Stimulated activated CD4-positive, alpha-beta T cell treated with anti-CD3 and anti-CD28 coated beads, Interleukin-15, amount 100 ng/mL, for 1 hour (primary cell): ENCODE data around the gene DDX4.

ENCODE experiments used
- DNase-seq, 2 donors: peaks; one replicate each; pipeline ENCODE4 v3.0.0-alpha.2; 2020; ENCODE audit warnings: low read depth in 1 of 2, low spot score in 1 of 2

The DDX4 gene

DNA sequence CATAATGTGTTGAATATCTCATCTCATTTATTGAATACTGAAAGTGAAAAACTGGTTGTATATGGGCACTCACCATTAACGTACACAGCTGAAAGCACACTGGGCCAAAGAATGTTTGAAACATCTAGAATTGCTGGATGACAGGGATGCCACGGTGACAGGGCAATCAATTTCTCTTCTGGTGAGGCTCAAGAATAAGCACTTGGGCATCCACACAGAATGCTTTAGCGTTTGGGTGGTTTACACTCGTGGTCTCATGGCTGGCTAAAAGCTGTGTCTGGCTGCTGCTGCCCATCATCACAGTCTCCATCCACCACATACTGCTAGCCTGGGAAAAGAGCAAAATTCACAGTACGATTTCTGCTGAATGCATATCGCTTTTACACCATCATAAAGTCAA is 82.6 kb downstream of the DDX4 start:
- no peak for DNase-seq

DNA sequence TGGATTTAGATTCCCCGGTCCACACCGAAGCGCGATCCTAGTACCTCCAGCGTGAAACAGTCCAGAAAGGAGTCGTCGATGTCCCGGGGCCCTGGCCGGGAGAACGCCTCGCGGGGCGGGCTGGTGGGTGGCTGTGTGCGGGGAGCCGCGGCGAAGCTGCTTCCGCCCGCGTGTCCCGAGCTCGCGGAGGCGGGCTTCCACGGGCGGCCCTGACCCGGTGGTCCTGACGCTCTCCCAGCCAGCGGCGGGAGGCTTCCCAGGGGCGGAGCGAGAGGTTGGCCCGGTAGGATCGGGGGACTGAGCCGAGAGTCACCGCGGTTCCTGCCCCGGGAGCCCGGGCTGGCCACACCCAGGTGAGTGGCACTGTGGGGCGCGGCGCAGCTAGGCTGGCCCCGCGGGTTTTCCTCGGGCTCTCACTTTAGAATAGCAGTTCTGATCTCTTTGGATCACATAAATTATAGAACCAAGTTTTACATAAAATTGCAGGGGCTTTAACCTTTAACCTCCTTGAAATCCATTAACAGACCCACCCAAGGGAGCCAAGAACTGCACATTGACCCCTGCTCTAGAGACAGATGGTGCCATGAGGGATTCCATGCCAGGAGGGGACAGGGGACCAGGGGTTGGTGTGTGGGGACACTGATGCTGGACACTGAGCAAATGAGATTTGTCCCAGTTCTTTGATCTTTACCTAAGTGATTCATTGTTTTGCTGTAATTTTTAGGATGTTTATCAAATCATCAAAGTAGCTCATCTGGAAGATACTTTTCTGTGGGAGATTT is 84.1 kb downstream of the DDX4 start:
- no peak for DNase-seq

DNA sequence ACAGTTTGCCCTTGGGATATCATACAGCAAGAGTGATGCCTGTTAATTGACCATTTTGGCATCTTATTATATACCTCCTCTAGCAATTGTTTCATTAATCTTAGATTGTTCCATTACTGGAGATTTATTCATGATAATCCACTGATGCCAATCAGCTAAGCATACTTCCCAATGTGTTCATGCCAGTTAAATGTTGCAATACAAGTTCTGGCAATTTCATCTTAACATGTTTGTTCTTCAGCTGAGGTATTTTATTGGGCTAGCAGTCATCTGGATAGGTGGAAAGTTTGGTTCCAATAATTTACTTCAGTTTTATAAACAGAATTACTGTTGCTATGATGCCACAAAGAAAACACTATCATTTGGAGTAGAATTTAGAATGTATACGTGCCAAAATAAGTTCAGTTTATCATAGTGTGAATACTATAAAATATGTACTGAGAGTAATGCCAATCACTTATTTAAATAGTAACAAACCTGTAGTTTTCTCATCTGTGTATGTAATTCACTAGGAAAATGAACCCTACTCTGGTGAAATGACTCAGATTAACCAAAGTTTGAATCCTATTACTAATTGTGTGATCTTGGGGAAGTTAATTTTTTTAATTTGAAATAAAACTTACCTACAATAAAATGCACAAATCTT is 85.4 kb downstream of the DDX4 start:
- DNase-seq = no peak

DNA sequence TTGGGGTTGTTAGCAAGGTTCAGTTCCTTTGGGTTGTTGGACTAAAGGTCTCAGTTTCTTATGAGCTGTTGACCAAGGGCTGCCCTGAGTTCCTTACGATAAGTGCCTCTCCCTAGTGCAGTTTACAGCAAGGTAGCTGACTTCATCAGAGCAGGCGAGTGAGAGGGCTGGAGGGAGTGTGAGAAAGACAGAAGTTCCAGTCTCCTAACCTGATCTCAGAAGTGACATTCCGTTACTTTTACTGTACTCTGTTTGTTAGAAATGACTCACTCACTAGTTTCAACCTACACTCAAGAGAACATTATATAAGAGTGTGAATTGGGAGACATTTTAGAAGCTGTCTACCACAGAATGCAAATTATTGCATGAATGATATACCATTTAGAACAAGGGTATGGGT is 92.1 kb downstream of the DDX4 start:
- no peak for DNase-seq

DNA sequence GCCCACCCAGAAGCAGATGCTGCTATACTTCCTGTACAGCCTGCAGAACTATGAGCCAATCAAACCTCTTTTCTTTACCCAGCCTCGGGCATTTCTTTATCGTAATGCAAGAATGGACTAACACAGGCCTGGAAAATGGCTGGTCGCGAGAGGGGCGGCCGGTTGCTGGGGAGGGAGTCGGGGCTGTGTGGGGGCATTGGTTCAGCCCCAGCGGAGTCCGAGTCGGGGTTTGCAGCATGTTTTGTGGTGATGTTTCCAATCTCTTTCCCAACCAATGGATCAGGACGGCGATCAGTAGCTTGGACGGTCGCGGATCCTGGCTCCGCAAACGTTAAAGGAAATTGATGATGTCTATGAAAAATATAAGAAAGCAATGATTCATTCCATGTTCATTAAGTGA is 94.6 kb downstream of the DDX4 start:
- no peak for DNase-seq

DNA sequence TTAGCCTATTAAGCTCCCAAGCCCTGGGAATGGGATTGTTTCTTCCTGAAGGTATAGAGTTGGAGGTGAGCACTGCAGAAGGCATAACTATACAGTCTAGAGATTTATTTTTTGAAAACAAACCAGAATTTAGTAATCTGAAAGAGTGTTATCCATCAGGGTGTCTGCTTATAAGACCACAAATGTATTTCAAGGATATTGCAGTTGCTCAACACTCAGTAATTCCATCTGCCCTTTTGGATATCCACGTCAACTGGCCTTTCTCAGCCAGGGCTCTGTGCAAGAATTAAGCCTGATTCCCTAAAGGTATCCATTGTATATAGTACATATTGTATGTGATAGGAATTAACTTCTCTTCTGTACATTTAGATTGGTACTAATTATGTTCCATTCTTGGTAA is 98.3 kb downstream of the DDX4 start:
- no peak for DNase-seq

DNA sequence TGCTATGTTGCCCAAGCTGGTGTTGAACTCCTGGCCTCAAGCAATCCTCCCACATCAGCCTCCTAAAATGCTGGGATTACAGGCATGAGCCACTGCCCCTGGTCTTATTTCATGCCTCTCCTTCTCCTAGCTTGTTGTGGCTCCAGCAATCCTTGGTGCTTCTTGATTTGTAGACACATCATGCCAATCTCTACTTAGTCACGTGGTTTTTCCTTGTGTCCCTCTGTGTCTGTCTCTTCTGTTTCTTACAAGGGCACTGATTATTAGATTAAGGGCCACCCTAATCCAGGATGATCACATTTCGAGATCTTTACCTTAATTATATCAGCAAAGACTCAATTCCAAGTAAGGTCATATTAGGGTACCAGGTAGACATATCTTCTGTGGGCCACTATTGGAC is 104.1 kb downstream of the DDX4 start:
- DNase-seq = no peak

DNA sequence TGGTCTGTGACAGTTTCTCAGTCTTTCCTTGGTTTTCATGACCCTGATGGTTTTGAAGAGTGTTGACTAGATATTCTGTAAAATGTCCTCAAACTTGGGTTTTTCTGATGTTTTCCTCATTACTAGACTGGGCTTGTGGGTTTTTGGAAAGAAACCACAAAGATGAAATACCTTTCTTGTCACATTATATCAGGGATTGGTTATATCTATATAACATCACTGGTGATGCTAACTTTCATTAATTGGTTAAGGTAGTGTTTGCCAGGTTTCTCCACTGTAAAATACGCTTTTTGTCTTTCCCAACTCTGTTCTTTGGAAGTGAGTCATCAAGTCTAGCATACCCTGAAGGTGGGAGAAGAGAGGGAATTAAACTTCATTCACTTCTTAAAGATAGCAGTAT is 110.0 kb downstream of the DDX4 start:
- DNase-seq = no peak

DNA sequence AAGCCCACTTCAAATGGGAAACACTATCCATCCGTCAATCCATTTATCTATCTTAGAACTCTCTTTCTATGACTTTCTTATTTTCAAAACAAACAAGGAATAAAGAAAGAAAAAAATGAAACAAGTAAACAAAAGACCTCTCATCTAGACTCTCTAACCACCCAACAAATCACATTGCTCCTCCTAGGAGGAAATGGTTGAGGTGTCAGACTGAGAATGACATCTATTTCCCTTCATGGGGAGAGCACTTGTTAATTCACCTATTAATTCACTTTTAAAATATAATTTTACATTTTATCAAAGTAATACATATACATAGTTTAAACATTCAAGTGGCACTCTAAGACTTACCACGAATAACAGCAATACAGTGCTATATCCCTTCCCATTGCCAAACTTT is 110.9 kb downstream of the DDX4 start:
- no peak for DNase-seq

DNA sequence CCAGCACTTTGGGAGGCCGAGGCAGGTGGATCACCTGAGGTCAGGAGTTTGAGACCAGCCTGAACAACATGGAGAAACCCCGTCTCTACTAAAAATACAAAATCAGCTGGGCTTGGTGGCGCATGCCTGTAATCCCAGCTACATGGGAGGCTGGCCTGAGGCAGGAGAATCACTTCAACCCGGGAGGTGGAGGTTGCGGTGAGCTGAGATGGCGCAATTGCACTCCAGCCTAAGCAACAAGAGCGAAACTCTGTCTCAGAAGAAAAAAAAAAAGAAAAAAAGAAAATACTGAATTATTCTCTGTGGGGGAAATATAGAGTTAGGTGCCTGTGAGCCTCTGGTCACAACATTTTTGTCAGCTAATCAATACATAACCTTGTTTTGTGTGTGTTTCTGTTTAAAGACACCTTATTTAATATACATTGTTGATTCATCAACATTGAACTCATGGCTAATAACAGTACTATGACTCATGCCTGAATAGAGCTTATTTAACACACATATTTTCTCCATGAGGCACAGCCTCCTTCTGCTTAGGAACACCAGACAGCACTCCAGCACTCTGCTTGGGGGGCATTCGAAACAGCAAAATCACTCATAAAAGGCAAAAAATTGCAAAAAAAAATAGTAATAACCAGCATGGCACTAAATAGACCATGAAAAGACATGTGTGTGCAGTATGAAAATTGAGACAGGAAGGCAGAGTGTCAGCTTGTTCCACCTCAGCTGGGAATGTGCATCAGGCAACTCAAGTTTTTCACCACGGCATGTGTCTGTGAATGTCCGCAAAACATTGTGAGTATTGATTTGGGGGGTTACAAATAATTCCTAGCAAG is 113.2 kb downstream of the DDX4 start, which contains the start of gene IL31RA:
TSS of gene IL31RA (plus strand) at position 519 of the 836 bp plus-strand sequence. CDS start at position 733, 214 bp downstream.
- DNase-seq = no peak

DNA sequence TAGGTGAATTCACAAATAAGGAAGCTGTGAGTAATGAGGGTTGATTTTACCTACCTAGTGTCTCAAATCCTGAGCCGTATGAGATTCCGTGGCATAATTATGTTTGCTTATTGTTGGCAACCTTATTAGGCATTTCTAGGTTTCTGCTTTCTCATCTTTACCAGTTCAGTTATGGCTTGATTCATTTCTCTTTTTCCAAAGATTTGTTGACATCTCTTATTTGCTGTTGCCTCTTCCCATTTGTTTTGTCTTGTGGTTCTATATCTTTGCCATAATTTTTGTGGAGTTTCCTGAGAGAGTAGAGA is 113.8 kb downstream of the DDX4 start:
- no peak for DNase-seq

DNA sequence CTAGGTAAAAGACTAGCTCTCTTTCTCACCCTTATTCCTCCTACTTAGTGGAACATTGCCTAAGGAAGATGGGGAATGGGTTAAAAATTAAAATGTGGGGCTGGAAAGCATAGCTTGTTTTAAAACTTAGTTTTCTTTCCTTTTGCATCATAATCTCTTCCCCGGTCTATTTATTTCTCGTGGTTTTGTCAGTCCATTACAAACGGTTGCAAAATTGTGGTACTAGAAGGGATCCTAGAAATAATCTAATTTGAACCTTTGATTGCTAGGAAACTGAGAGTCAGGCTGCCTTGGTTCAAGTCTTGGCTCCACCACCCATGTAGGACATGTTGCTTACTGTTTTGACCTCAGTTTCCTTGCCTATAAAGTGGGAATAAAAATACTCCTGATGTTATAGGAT is 114.6 kb downstream of the DDX4 start:
- DNase-seq = no peak

DNA sequence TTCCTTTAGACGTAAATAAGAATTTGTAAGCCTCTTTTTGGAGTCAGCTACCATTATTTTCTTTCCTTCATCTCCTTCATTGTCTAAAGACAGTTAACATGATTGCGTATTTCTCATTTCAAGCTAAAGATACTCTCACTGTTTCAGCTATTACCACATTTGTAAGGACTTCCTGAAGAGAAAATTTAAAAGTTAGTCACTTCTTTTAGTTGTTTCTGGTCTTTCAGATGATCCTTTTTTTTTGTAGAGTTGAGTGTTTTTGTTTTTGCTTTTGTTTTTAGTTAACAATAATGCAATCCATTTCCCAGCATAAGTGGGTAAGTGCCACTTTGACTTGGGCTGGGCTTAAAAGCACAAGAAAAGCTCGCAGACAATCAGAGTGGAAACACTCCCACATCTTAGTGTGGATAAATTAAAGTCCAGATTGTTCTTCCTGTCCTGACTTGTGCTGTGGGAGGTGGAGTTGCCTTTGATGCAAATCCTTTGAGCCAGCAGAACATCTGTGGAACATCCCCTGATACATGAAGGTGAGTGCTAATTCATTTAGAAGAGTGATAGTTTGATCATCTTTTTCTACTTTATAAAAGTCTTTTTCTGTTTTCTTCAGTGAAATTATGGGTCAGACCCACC is 115.3 kb downstream of the DDX4 start:
- no peak for DNase-seq

DNA sequence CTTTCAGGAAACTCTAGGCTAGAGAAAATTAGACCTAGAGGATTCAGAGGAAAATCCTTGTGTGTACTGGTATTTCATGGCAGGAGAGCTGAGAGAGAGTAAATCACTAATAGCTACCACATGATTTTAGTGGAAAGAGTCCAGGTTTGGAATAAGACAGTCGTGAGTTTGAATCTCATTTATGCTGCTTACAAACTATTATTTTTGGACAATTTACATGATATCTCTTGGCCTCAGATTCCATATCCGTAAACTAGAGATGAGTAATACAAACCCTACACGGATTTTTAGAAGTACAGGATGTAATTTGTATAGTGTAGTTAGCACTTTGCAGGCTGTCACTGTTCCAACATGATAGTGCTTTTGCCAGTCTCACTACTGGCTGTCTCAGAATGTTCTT is 116.0 kb downstream of the DDX4 start:
- no peak for DNase-seq

DNA sequence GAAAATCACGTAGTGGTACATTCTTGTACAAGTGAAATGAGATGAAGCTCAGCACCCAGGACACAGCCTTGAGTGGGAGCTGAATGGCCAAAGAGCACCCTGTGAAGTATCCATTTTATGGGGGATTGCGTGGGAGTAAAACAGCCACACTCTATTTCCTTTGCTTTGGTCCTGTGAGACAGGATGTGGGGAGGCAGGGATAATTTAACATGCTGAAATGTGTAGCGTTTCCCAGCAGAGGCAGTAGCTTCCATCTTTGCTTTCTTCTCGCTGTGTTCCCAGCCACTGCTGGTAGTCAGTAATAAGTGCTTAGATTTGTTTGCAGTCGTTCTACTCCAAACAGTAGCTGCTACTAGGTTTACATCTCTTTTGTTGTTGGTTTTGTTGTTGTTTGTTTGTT is 117.6 kb downstream of the DDX4 start:
- no peak for DNase-seq

DNA sequence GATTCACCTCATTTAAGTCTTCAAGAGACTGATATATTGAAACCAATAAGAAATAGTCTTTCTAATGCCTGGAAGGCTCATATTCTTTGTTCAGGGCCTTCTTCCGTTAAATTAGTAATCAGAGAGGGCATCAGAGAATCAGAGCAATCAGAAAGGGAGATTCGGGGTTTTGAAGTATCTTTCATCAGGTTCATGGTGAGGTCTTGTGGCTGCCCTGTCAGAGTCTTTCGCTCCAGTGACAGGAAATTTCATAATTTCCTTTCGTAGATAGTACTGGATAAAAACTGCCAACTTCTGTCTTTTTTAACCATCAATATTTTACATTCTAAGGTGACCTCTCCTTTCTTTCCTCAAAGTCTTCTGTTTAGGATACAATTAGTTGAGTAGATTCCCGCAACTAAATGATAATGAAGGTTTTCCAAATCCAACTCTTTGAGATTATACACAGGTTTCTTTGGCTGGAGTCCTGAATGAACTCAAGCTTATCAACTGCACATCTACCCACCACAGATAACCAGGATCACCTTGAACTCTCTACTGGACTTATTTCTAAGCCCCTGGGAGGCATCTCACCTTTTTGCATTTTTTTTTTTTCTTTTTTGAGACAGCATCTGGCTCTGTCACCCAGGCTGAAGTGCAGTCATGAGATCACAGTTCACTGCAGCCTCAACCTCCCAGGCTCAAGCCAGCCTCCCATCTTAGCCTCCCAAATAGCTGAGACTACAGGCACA is 118.8 kb downstream of the DDX4 start:
- DNase-seq = no peak

DNA sequence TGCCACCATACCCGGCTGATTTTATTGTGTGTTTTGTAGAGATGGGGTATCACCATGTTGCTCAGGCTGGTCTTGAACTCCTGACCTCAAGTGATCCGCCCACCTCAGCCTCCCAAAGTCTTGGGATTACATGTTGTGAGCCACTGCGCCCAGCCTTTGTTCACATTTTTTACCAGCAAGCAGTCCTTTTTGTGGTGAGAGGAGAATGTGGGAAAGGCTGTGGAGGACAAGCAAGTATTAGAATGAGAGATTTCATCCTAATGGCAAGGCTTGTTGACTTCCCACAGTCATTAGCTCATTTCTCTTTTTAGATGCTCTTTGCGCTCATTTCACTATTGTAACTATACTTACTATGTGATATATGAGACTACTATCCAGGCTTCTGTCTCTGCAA is 119.4 kb downstream of the DDX4 start:
- DNase-seq = no peak

DNA sequence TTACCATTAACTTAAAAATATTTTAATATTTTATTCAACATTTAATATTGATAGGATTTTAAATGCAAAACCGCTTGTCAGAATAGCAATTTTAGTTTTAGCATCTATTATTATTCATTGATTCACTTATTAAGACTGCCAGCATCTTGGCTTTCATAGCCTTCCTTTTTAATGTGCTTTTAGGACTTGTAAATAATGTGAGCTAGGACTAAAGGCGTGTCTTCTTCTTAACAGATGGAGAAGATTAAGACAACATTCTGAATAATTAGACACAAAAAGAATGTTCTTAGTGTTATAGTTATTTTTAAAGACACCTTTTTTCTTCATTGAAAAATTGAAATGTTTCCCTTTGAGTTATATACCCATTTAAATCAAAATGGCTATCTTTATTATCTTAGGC is 120.2 kb downstream of the DDX4 start:
- no peak for DNase-seq

DNA sequence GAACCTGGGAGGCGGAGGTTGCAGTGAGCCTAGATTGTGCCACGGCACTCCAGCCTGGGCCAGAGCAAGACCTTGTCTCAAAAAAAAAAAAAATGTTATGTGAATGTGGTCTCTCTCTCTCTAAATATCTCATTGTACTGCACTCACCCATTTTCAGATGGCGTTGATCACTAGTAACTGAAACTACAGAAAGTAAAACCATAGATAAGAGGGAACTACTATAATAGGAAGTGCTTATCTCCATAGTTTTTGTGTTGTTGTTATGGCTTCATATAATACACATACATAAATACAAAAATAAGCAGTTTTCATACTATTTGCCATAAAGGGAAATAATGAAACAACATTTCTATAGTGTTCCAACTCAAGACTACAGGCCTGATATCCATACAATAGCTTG is 122.4 kb downstream of the DDX4 start:
- no peak for DNase-seq

DNA sequence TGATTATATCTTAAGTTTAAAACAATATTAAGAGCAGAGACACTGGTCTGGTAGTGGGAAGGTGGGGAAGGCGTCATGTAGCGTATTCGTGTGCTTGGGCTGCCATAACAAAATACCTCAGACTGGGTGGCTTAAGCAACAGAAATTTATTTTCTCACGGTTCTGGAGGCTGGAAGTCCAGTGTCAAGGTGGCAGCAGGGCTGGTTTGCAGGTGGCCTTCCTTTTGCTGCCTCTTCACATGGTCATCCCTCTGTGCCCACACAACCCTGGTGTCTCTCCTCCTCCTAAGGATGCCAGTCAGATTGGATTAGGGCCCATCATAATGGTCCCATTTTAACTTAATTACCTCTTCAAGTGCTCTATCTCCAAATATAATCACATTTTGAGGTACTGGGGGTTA is 122.8 kb downstream of the DDX4 start:
- DNase-seq = no peak
